GM23338 (cell line): ENCODE results near the gene TMBIM6. TPM values are rescaled to one million over a fixed set of nuclear protein-coding genes. Genes with fewer than 3 reads are reported as not detected.

Experiments used
- CTCF ChIP-seq, 2 experiments: fragments of 200-600 bp in 1 of 2; sonication (generic) in 1 of 2; conservative IDR thresholded peaks; 2 replicates each; pipeline versions ENCODE4 v1.5.1 to v1.6.1; 2016 to 2017; ENCODE audit warnings: antibody characterized with exemption in 2 of 2, low read depth in 2 of 2, mild to moderate bottlenecking in 2 of 2, moderate library complexity in 1 of 2
- ETS1 ChIP-seq: IDR thresholded peaks from 2 replicates; pipeline ENCODE4 v1.6.1; 2016; ENCODE audit warnings: antibody characterized with exemption
- EZH2 ChIP-seq: fragments of 200-600 bp; sonication (generic); IDR thresholded peaks from one replicate; pipeline ENCODE4 v1.8.0; 2017; ENCODE audit warnings: antibody characterized with exemption, mild to moderate bottlenecking, low read depth; ENCODE audit not compliant: unreplicated experiment
- STAT1 ChIP-seq: IDR thresholded peaks from one replicate; pipeline ENCODE4 v1.6.1; 2016; ENCODE audit warnings: antibody characterized with exemption; ENCODE audit not compliant: unreplicated experiment
- ZNF331 ChIP-seq: fragments of 250-450 bp; sonication (Bioruptor Pico); IDR thresholded peaks from 2 replicates; pipeline ENCODE4 v1.5.0; 2020; ENCODE audit warnings: low read depth, mild to moderate bottlenecking, moderate library complexity
- ZNF462 ChIP-seq: fragments of 250-450 bp; sonication (Bioruptor Pico); IDR thresholded peaks from 2 replicates; pipeline ENCODE4 v1.5.0; 2020; ENCODE audit warnings: mild to moderate bottlenecking, moderate library complexity
- polyA plus RNA-seq: library from polyadenylated mRNA; unstranded; fragments of >200 nt; fragmentation: Nextera tagmentation; extraction: Ambion mirVana; gene quantifications from 2 replicates; pipeline ENCODE4 v1.2.1, GENCODE V29; 2016
- total RNA-seq: library from RNA; depleted of rRNA; stranded (reverse); fragments of >200 nt; shearing (Covaris generic); gene quantifications from 2 replicates; pipeline ENCODE4 v1.2.3, GENCODE V29; 2014
- TF ChIP-seq, protein P1 (sequence below): IDR thresholded peaks from one replicate; pipeline ENCODE4 v1.6.1; 2018; ENCODE audit warnings: antibody characterized with exemption; ENCODE audit not compliant: unreplicated experiment

Gene TMBIM6
- total and polyA plus RNA-seq, 2 experiments from 2014 or later: 245 to 349 TPM

GRCh38 chr12:49777341-49777740 is 36.0 kb downstream of the TMBIM6 start (continued):
- TF ChIP-seq ZNF462 (CRISPR knock-in tag) (no peak), ZNF331 (CRISPR knock-in tag) (no peak), STAT1 (no peak), ETS1 (no peak), CTCF (conservative IDR thresholded peaks at IDR 0.05; ENCODE audit: low read depth in 2 of 2) (no peak), EZH2 (no peak)
- TF ChIP-seq, protein P1, sequence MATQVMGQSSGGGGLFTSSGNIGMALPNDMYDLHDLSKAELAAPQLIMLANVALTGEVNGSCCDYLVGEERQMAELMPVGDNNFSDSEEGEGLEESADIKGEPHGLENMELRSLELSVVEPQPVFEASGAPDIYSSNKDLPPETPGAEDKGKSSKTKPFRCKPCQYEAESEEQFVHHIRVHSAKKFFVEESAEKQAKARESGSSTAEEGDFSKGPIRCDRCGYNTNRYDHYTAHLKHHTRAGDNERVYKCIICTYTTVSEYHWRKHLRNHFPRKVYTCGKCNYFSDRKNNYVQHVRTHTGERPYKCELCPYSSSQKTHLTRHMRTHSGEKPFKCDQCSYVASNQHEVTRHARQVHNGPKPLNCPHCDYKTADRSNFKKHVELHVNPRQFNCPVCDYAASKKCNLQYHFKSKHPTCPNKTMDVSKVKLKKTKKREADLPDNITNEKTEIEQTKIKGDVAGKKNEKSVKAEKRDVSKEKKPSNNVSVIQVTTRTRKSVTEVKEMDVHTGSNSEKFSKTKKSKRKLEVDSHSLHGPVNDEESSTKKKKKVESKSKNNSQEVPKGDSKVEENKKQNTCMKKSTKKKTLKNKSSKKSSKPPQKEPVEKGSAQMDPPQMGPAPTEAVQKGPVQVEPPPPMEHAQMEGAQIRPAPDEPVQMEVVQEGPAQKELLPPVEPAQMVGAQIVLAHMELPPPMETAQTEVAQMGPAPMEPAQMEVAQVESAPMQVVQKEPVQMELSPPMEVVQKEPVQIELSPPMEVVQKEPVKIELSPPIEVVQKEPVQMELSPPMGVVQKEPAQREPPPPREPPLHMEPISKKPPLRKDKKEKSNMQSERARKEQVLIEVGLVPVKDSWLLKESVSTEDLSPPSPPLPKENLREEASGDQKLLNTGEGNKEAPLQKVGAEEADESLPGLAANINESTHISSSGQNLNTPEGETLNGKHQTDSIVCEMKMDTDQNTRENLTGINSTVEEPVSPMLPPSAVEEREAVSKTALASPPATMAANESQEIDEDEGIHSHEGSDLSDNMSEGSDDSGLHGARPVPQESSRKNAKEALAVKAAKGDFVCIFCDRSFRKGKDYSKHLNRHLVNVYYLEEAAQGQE: no peak
